Measurements from ENCODE around the gene PFN1. TPM values are rescaled to one million over a fixed set of nuclear protein-coding genes. Genes with fewer than 3 reads are reported as not detected.

The PFN1 gene
- total RNA-seq, 2 experiments from 2014 or later = 1,907 to 1,923 TPM

DNA sequence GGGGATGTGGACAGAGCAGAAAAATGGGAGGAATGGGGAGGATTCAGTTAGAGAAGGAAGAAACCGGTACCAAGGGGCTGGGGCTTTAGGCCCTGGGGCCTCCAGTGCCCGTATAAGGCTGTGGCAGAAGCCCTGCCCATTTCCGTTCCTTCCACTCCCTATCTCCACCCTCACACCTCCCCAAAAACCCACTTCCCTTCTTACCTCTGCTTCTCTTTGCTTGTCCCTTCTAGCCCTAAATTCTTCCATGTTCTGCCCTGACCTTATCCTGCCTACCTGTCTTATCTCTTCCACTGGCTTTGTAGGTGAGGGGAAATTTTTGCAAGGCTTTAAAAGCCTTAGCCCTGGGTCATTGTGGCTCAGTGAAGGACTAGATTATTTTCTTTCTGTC, 4.2 kb downstream of the PFN1 start:
- Mint-ChIP-seq H3K27me3 (peaks cover 1% of the 10 kb centered on the region), H3K4me3 (peak overlapping the region; percentile 90), H3K9me3 (no peaks in the 10 kb centered on the region), H3K36me3 (peaks cover 73% of the 10 kb centered on the region), H3K27ac (peak overlapping the region; percentile 95), H3K4me1 (ENCODE audit: low read depth) (peaks cover 53% of the 10 kb centered on the region)
- DNase-seq = peak; percentile 72
- ChIA-PET POLR2A (interaction anchor here (1.1 to 21.0 kb wide), 3 partner anchors 9 to 44 kb away, joined by 3 to 346 read pairs (median 4); partner anchors contain the start of gene SPAG7), CTCF (no interaction called here)
- intact Hi-C loops (cut with micrococcal nuclease) = loop anchor here (5.0 to 10.0 kb wide), 2 partner anchors 43 to 799 kb away; partner anchors contain the start of genes CAMTA2, CYB5D2 and ZZEF1

DNA sequence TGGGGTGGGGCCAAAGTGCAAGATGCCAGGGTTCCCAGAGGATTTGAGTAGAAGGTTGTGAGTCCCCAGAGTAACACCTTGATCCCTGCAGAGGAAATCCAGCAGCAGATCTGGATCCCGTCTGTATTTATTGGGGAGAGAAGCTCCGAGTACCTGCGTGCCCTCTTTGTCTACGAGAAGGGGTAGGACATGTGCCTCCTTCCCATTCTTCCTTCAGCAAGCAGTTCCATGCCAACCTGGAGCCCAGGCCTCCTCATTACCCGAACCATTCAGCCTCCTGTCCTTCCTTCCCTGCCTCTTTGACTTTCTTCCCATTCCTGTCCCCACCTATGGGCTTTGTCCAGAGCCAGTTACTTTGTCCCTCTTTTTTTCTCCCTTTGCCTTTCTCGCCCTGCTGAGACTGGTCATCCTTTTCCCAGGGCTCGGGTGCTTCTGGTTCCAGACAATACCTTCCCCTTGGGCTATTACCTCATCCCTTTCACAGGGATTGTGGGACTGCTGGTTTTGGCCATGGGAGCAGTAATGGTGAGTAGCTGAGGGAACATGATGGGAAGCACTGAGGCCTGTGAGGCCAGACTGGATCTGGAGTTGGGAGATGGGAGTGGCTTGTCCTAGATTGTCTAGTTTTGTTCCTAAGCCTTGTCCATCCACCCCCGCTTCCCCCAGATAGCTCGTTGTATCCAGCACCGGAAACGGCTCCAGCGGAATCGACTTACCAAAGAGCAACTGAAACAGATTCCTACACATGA, 5.4 kb downstream of the PFN1 start:
- CTCF ChIA-PET = no interaction called here
- peak overlapping the region; percentile 90 for H3K4me3 Mint-ChIP-seq
- H3K27me3 Mint-ChIP-seq = peaks cover 1% of the 10 kb centered on the region
- DNase-seq = no peak
- H3K27ac Mint-ChIP-seq = peak overlapping the region; percentile 95
- no peaks in the 10 kb centered on the region for H3K9me3 Mint-ChIP-seq
- intact Hi-C loops (cut with micrococcal nuclease) = loop anchor here (5.0 to 10.0 kb wide), 2 partner anchors 44 to 798 kb away; partner anchors contain the start of genes CAMTA2, CYB5D2 and ZZEF1
- H3K36me3 Mint-ChIP-seq = peaks cover 83% of the 10 kb centered on the region
- peaks cover 63% of the 10 kb centered on the region for H3K4me1 Mint-ChIP-seq (ENCODE audit: low read depth)
- POLR2A ChIA-PET = interaction anchor here (21.0 kb wide), 1 partner anchor 23 kb away, joined by 346 read pairs; the partner anchor contains the start of gene SPAG7

DNA sequence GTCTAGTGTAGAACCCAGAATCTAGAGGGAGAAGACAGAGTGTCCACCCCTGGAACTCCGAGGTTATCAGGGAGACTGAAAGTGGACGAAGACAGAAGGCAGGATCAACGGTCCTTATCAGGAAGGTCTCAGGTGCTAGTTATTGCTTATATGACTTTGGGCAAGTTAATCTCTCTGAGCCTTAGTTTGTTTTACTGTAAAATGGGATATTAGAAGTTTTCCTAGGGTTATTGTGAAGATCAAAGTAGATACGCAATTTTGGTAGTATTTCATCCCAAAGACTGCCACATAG, 7.1 kb downstream of the PFN1 start:
- peaks cover 1% of the 10 kb centered on the region for H3K27me3 Mint-ChIP-seq
- intact Hi-C loops (cut with micrococcal nuclease) = loop anchor here (2.0 to 10.0 kb wide), 6 partner anchors 38 to 796 kb away; partner anchors contain the start of genes ARRB2, CAMTA2, CHRNE and CYB5D2
- H3K36me3 Mint-ChIP-seq = peaks cover 72% of the 10 kb centered on the region
- H3K27ac Mint-ChIP-seq = peak overlapping the region; percentile 95
- no peak for DNase-seq
- H3K4me3 Mint-ChIP-seq = peak overlapping the region; percentile 90
- H3K9me3 Mint-ChIP-seq = no peaks in the 10 kb centered on the region
- H3K4me1 Mint-ChIP-seq (ENCODE audit: low read depth) = peaks cover 58% of the 10 kb centered on the region
- CTCF ChIA-PET = interaction anchor here (1.6 to 2.1 kb wide), 2 partner anchors 26 to 42 kb away, joined by 5 read pairs; partner anchors contain the start of genes C17orf107 and SPAG7
- POLR2A ChIA-PET = interaction anchor here (1.0 to 21.0 kb wide), 4 partner anchors 9 to 56 kb away, joined by 3 to 346 read pairs (median 35); partner anchors contain the start of genes ENO3, INCA1, KIF1C and PFN1

DNA sequence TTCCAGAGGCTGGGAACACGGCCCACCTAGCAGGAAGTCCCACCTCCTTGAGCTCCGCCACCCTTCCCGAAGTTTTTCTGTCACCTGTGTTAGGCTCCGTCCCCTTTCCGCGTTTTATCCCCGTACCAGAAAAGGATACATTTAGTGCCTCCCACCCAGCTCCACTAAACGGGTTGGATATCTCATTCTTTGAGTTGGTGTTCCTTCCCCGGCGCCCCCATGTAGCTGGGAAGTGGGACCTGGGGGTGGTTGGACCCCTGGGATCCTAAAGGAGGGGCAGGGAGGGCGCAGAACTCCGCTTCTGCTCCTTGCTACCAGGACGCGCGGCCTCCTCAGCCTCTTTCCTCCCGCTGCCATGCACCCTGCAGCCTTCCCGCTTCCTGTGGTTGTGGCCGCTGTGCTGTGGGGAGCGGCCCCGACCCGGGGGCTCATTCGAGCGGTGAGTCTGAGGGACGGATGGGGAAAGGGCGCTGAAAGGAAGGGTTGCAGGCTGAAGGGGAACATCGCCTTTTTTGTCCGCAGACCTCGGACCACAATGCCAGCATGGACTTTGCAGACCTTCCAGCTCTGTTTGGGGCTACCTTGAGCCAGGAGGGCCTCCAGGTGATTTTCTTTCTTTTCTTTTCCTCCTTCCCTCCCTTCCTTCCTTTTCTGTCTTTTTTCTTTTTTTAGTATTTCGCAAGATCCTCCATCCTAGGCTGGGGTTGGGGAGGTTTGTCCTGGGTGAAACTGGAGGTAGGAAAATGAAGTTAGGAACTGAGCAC, 7.6 kb downstream of the PFN1 start:
- Mint-ChIP-seq H3K36me3 (peaks cover 70% of the 10 kb centered on the region), H3K4me3 (peak overlapping the region; percentile 90), H3K27me3 (peaks cover 1% of the 10 kb centered on the region), H3K4me1 (ENCODE audit: low read depth) (peaks cover 55% of the 10 kb centered on the region), H3K27ac (peak overlapping the region; percentile 95), H3K9me3 (no peaks in the 10 kb centered on the region)
- intact Hi-C loops (cut with micrococcal nuclease) = loop anchor here (1.0 to 10.0 kb wide), 8 partner anchors 8 to 796 kb away; partner anchors contain the start of genes ARRB2, CAMTA2, CHRNE and CYB5D2
- DNase-seq = peak; percentile 70
- CTCF ChIA-PET = interaction anchor here (0.8 to 2.4 kb wide), 14 partner anchors 11 to 231 kb away, joined by 3 to 13 read pairs (median 4); partner anchors contain the start of genes C17orf107, CHRNE, GLTPD2 and SPAG7
- POLR2A ChIA-PET = interaction anchor here (0.6 to 21.0 kb wide), 12 partner anchors 9 to 481 kb away, joined by 3 to 346 read pairs (median 6); partner anchors contain the start of genes C17orf107, CAMTA2, ENO3 and INCA1

DNA sequence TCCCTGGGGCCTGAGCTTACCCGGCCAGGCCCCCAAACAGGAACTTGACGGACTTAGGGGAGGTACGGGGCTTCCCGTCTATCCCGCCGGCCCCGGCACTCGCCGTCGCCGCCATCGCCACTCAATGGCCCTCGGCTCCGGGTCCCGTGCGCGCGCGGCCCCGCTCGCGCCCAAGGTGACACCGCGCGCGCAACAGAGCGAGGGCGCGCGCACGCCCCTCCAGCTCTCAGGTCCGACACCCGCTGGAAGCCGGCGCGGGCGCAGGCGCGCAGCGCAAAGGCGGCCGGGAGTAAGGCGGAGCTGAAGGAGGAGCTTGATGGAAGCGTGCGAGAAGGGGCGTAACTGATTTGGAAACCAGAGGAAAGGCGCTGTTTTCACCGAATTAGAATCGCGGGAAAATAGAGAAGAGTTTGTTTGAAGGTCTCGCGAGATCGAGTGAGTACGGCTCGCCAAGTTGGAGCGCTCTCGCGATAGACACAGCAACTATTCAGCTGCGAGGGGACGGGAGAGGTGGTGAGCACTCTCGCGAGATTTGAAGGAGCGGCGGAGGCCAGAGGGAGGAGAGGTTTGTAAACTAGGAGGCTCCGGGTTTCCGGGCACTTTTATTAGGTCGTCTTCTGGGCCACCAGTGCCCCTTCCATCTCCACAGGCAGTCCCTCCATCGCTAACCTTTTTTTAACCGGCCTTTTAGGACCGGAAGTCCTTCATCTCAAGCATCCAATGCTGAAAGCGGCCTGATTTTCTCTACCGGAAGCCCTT, 8.4 kb downstream of the PFN1 start, which contains the start of the genes RNF167 and SLC25A11:
TSS of gene RNF167 (plus strand) at position 473 of the 759 bp plus-strand sequence. CDS start 642 bp downstream, outside the sequence.
TSS of gene SLC25A11 (minus strand) at position 251 of the 759 bp plus-strand sequence. CDS start at position 115, 136 bp downstream.
- ChIA-PET CTCF (interaction anchor here (0.8 to 2.4 kb wide), 16 partner anchors 11 to 230 kb away, joined by 3 to 13 read pairs (median 4); partner anchors contain the start of genes C17orf107, CAMTA2, CHRNE and GLTPD2), POLR2A (interaction anchor here (0.6 to 21.0 kb wide), 12 partner anchors 10 to 481 kb away, joined by 3 to 346 read pairs (median 6); partner anchors contain the start of genes C17orf107, CAMTA2, ENO3 and INCA1)
- DNase-seq = peak; percentile 97
- H3K4me3 Mint-ChIP-seq = peak within 1 kb of the TSS; percentile 90
- peaks cover 1% of the 10 kb centered on the region for H3K27me3 Mint-ChIP-seq
- H3K36me3 Mint-ChIP-seq = peaks cover 64% of the 10 kb centered on the region
- intact Hi-C loops (cut with micrococcal nuclease) = loop anchor here (1.0 to 10.0 kb wide), 9 partner anchors 8 to 795 kb away; partner anchors contain the start of genes ARRB2, CAMTA2, CHRNE and CYB5D2
- H3K4me1 Mint-ChIP-seq (ENCODE audit: low read depth) = peaks cover 47% of the 10 kb centered on the region
- H3K27ac Mint-ChIP-seq = peak within 1 kb of the TSS; percentile 95
- H3K9me3 Mint-ChIP-seq = no peaks in the 10 kb centered on the region

DNA sequence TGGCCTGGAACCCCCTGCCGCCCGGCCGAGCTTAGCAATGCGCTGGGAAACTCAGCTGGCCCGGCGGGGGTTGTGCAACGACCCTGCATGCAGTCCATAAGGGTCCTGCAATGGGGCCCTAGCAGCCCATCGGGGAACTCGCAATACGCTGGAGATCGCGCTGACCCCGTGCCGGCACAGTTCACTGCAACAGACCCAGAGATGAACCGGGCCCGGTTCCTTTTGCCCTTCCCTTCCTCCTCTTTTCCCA, 8.9 kb downstream of the PFN1 start:
- intact Hi-C loops (cut with micrococcal nuclease) = loop anchor here (1.0 kb wide), 1 partner anchor 30 kb away; no protein-coding TSS in a partner anchor
- Mint-ChIP-seq H3K4me1 (ENCODE audit: low read depth) (peaks cover 45% of the 10 kb centered on the region), H3K36me3 (peaks cover 59% of the 10 kb centered on the region), H3K4me3 (peak overlapping the region; percentile 90), H3K27me3 (peaks cover 1% of the 10 kb centered on the region), H3K27ac (peak overlapping the region; percentile 95), H3K9me3 (no peaks in the 10 kb centered on the region)
- CTCF ChIA-PET = interaction anchor here (0.8 to 2.4 kb wide), 12 partner anchors 19 to 230 kb away, joined by 3 to 13 read pairs (median 5); partner anchors contain the start of genes C17orf107, CAMTA2, CHRNE and GLTPD2
- DNase-seq = no peak
- POLR2A ChIA-PET = interaction anchor here (1.1 to 21.0 kb wide), 10 partner anchors 10 to 302 kb away, joined by 3 to 346 read pairs (median 6); partner anchors contain the start of genes C17orf107, CAMTA2, ENO3 and INCA1

DNA sequence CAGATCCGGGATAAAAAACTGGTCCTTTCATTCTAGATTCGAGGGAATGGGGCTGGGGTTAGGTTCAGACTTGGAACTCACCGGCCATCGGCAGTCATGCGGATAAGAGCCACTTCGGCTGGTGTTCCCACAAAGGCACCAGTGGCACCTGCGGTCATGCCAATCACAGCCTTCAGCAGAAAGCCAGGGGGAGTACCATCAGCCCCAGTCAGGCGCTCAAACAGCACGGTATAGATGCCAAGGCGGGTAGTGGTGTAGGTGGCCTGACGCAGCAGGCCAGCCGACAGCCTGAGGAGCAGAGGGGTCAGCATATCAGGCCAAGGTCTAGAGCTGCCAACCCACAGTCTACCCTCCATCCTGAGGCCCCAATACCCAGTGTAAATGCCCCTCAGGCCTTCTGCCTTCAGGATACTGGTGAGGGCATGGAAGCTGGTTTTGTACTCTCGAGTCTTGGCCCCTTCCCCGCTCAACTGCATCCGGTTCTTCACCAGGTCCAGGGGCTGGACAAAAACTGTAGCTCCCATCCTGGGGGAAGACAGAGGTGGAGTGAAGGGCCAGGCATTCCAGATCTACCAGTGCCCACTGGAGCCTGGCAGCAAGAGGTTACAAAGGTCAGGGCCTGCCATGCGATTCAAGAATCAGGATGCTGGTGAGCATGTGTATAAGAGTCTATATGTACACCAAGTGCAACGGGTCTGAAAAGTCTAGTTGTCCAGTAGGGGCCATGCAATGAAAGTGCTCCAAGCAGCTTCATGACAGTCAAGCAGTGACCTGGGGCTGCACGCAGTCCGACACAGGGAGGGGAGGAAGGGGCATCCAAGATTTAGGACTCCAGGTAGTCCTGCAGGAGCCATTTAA, 9.4 kb downstream of the PFN1 start:
- Mint-ChIP-seq H3K4me3 (peak overlapping the region; percentile 90), H3K4me1 (ENCODE audit: low read depth) (peaks cover 45% of the 10 kb centered on the region), H3K27me3 (peaks cover 1% of the 10 kb centered on the region), H3K27ac (peak overlapping the region; percentile 95), H3K36me3 (peaks cover 55% of the 10 kb centered on the region), H3K9me3 (no peaks in the 10 kb centered on the region)
- no peak for DNase-seq
- intact Hi-C loops (cut with micrococcal nuclease) = loop anchor here (1.0 kb wide), 1 partner anchor 30 kb away; no protein-coding TSS in a partner anchor
- ChIA-PET POLR2A (interaction anchor here (1.1 to 21.0 kb wide), 9 partner anchors 11 to 303 kb away, joined by 3 to 346 read pairs (median 7); partner anchors contain the start of genes C17orf107, CAMTA2, ENO3 and PFN1), CTCF (interaction anchor here (0.8 to 2.4 kb wide), 9 partner anchors 19 to 229 kb away, joined by 3 to 13 read pairs (median 5); partner anchors contain the start of genes CAMTA2, CHRNE and SPAG7)

DNA sequence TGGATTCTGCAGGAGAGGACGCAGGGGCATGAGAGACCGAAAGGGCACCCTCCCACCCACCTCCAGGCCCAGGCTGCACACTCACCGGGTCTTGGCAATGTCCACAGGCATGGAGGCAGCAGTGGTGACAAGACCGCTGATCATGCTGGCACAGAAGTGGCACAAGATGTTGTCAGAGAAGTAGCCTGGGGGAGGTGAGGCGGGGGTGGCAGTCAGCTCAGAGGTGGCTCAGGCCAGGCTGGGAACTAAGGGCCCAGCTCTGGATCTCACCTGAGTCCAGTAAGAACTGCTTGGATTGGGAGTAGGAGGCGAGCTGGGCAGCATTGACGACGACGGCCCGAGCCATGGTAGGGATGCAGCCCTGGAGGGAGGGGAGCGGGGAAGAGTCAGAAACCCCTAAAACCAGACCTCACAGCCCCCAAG, 10.2 kb downstream of the PFN1 start:
- peak overlapping the region; percentile 95 for H3K27ac Mint-ChIP-seq
- peaks cover 50% of the 10 kb centered on the region for H3K36me3 Mint-ChIP-seq
- CTCF ChIA-PET = interaction anchor here (0.9 to 1.3 kb wide), 2 partner anchors 35 to 94 kb away, joined by 3 read pairs; partner anchors contain the start of gene CHRNE
- H3K27me3 Mint-ChIP-seq = peaks cover 1% of the 10 kb centered on the region
- peak overlapping the region; percentile 90 for H3K4me3 Mint-ChIP-seq
- intact Hi-C loops (cut with micrococcal nuclease) = no loop called here
- H3K9me3 Mint-ChIP-seq = no peaks in the 10 kb centered on the region
- no peak for DNase-seq
- POLR2A ChIA-PET = interaction anchor here (4.2 to 21.0 kb wide), 2 partner anchors 12 to 28 kb away, joined by 64 to 346 read pairs; partner anchors contain the start of genes ENO3, PFN1 and SPAG7
- H3K4me1 Mint-ChIP-seq (ENCODE audit: low read depth) = peaks cover 44% of the 10 kb centered on the region

DNA sequence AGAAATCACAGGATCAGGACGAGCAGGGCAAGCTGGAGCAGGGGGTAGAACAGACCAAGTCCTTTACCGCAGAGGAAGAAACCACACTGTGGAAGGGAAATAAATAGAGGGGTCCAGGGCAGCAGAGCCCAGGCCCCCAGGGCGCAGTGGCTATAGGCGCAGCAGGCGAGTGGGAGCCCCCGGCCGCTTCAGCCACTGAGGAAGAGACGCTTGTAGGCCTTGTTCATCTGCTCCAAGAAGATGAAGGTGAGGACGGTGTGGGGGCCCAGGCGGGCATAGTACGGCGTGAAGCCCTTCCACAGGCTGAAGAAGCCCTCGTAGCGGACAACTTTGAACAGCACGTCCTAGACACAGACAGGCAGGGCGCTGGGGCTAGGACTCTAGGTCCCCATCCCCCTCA, 10.8 kb downstream of the PFN1 start:
- ChIA-PET CTCF (interaction anchor here (0.9 to 1.3 kb wide), 2 partner anchors 34 to 94 kb away, joined by 3 read pairs; partner anchors contain the start of gene CHRNE), POLR2A (interaction anchor here (4.2 to 21.0 kb wide), 2 partner anchors 12 to 29 kb away, joined by 64 to 346 read pairs; partner anchors contain the start of genes ENO3, PFN1 and SPAG7)
- intact Hi-C loops (cut with micrococcal nuclease) = no loop called here
- no peak overlapping the region for H3K27ac Mint-ChIP-seq
- H3K4me1 Mint-ChIP-seq (ENCODE audit: low read depth) = peaks cover 39% of the 10 kb centered on the region
- H3K27me3 Mint-ChIP-seq = peaks cover 1% of the 10 kb centered on the region
- H3K4me3 Mint-ChIP-seq = peak overlapping the region; percentile 90
- H3K9me3 Mint-ChIP-seq = no peaks in the 10 kb centered on the region
- DNase-seq = no peak
- H3K36me3 Mint-ChIP-seq = peaks cover 45% of the 10 kb centered on the region

DNA sequence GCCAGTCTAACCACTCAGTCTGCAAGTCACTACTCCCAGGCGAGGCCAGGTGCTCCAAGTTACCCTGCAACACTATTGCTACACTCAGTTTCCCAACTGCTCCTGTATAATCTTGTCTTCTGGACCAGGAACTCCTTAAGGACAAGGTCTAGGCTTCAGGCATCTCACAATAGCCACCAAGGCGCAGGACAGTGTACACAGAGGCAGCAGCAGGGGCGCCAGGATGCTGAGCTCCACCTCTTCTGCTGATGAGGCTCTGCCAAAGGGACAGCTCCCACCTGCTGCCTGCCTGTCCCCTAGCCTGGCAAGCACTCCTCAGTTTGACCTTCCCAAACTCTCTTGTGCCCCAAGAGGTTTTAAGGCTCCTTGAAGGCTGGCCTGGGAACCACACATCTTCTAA, 11.9 kb downstream of the PFN1 start:
- CTCF ChIA-PET = no interaction called here
- H3K36me3 Mint-ChIP-seq = peaks cover 34% of the 10 kb centered on the region

More for the DNA sequence above, 11.9 kb downstream of the PFN1 start:
- Mint-ChIP-seq H3K27me3 (peaks cover 1% of the 10 kb centered on the region), H3K27ac (no peak overlapping the region), H3K4me1 (ENCODE audit: low read depth) (peaks cover 28% of the 10 kb centered on the region), H3K4me3 (no peak overlapping the region), H3K9me3 (no peaks in the 10 kb centered on the region)
- POLR2A ChIA-PET = no interaction called here
- intact Hi-C loops (cut with micrococcal nuclease) = no loop called here
- DNase-seq = no peak

All from activated CD4-positive, alpha-beta memory T cell treated with anti-CD3 and anti-CD28 coated beads for 36 hours (primary cell).